ENCODE data around the gene C1QTNF8. TPM values are rescaled to one million over a fixed set of nuclear protein-coding genes. Genes with fewer than 3 reads are reported as not detected.

Gene C1QTNF8
- total RNA-seq, 1 experiment from 2014 or later: 0.39 TPM

DNA sequence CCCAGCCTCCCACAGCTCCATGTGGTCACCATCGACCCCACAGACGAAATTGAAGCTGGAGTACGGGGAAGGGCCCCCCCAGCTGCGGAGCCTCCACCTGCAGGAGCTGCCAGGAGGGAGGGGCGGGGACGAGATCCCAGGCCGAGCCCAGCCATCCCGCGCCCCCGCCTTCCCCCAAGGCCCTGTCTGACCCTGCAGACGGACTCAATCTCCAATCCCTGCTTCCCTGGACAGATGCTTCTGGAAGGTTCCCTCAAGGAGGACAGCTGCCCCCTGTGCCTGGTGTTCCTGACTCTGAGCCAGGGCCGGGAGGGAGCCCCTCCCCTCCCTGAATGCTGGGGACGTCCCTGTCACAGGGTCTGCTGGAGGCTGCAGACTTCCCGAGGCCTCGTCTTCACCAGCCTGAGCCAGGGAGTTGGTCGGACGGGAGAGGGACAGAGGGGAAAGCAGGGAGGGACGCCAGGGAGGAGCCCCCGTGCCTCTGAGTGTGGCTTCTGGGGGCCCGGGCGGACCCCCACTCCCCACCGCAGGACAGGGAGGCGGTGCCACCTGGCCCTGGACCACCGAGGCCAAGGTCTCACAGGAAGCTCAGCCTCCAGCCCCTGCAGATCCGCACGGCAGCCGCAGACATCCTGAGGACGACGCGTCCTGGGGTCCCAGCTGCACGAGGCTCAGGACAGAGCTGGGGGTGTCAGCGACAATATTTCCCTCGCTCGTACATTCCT, 21.3 kb upstream of the C1QTNF8 start:
- Histone ChIP-seq H3K27ac (ENCODE audit: low read length) (no peak overlapping the region), H3K4me1 (ENCODE audit: control insufficient read depth, insufficient read depth, low read length) (no peaks in the 10 kb centered on the region; the same call in none of the 2 replicates), H3K36me3 (ENCODE audit: control insufficient read depth, insufficient read depth, low read length) (no peaks in the 10 kb centered on the region), H3K4me3 (ENCODE audit: low read depth in 2 of 2, low read length in 2 of 2) (no peak overlapping the region), H3K9me3 (ENCODE audit: control insufficient read depth, insufficient read depth, low read depth, low read length) (no peaks in the 10 kb centered on the region), H3K27me3 (ENCODE audit: control insufficient read depth, insufficient read depth, low read length) (no peaks in the 10 kb centered on the region)
- CTCF ChIA-PET: interaction anchor here (0.5 kb wide), 1 partner anchor 26 kb away, joined by 5 read pairs; no protein-coding TSS in a partner anchor
- intact Hi-C loops (cut with micrococcal nuclease; ENCODE audit: unreplicated experiment) (no loop called here), in situ Hi-C loops (cut with HindIII; ENCODE audit: low pct_unique_long_range_greater_than_20kb, low sequenced_read_pairs) (no loop called here)
- TF ChIP-seq SIN3A (IDR thresholded peaks at IDR 0.05; ENCODE audit: borderline replicate concordance, insufficient read depth, low read depth, low read length) (no peak), POLR2AphosphoS5 (IDR thresholded peaks at IDR 0.05; ENCODE audit: low read depth, low read length) (no peak), CTCF (IDR thresholded peaks at IDR 0.05) (no peak), TCF7L2 (IDR thresholded peaks at IDR 0.05; ENCODE audit: low read depth, low read length) (no peak)
- BruUV-seq (replicated peaks): no TSS peak
- no peak for ATAC-seq
- DNase-seq (ENCODE audit: low read depth, low spot score): no peak
- POLR2A ChIA-PET: no interaction called here

DNA sequence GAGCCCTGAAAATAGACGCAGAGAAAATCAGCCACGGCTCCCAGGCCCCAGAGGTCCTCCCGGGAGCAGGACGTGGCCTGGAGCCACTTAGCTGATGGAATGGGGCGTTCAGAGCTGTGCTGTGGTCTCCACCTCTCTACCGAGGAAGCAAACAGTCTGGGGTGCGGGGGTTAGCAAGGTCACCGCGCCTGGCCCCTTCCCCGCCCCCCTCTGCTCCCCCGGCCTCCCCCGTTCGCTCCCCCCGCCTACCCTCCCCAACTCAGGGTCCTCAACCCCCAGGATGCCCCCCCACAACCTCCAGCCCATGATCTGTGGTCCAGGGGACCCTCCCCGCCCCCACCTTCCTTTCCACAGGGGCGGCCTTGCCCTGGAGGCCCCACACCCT, 20.6 kb upstream of the C1QTNF8 start:
- in situ Hi-C loops (cut with HindIII; ENCODE audit: low pct_unique_long_range_greater_than_20kb, low sequenced_read_pairs): no loop called here
- ChIA-PET CTCF (no interaction called here), POLR2A (no interaction called here)
- Histone ChIP-seq H3K36me3 (ENCODE audit: control insufficient read depth, insufficient read depth, low read length) (no peaks in the 10 kb centered on the region), H3K27me3 (ENCODE audit: control insufficient read depth, insufficient read depth, low read length) (no peaks in the 10 kb centered on the region), H3K9me3 (ENCODE audit: control insufficient read depth, insufficient read depth, low read depth, low read length) (no peaks in the 10 kb centered on the region), H3K4me1 (ENCODE audit: control insufficient read depth, insufficient read depth, low read length) (no peaks in the 10 kb centered on the region; the same call in none of the 2 replicates), H3K27ac (ENCODE audit: low read length) (no peak overlapping the region), H3K4me3 (ENCODE audit: low read depth in 2 of 2, low read length in 2 of 2) (no peak overlapping the region)
- no peak for ATAC-seq
- no TSS peak for BruUV-seq (replicated peaks)
- no peak for DNase-seq (ENCODE audit: low read depth, low spot score)
- intact Hi-C loops (cut with micrococcal nuclease; ENCODE audit: unreplicated experiment): no loop called here
- TF ChIP-seq, protein P1, sequence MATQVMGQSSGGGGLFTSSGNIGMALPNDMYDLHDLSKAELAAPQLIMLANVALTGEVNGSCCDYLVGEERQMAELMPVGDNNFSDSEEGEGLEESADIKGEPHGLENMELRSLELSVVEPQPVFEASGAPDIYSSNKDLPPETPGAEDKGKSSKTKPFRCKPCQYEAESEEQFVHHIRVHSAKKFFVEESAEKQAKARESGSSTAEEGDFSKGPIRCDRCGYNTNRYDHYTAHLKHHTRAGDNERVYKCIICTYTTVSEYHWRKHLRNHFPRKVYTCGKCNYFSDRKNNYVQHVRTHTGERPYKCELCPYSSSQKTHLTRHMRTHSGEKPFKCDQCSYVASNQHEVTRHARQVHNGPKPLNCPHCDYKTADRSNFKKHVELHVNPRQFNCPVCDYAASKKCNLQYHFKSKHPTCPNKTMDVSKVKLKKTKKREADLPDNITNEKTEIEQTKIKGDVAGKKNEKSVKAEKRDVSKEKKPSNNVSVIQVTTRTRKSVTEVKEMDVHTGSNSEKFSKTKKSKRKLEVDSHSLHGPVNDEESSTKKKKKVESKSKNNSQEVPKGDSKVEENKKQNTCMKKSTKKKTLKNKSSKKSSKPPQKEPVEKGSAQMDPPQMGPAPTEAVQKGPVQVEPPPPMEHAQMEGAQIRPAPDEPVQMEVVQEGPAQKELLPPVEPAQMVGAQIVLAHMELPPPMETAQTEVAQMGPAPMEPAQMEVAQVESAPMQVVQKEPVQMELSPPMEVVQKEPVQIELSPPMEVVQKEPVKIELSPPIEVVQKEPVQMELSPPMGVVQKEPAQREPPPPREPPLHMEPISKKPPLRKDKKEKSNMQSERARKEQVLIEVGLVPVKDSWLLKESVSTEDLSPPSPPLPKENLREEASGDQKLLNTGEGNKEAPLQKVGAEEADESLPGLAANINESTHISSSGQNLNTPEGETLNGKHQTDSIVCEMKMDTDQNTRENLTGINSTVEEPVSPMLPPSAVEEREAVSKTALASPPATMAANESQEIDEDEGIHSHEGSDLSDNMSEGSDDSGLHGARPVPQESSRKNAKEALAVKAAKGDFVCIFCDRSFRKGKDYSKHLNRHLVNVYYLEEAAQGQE (IDR thresholded peaks at IDR 0.05; ENCODE audit: insufficient read depth in 1 of 2, low read depth in 2 of 2, low read length in 1 of 2): no peak
- TF ChIP-seq POLR2AphosphoS5 (IDR thresholded peaks at IDR 0.05; ENCODE audit: low read depth, low read length): no peak
- TF ChIP-seq CTCF (IDR thresholded peaks at IDR 0.05): no peak
- TF ChIP-seq SIN3A (IDR thresholded peaks at IDR 0.05; ENCODE audit: borderline replicate concordance, insufficient read depth, low read depth, low read length): no peak
- TF ChIP-seq TCF7L2 (IDR thresholded peaks at IDR 0.05; ENCODE audit: low read depth, low read length): no peak
